Testis (tissue), 2 donors: ENCODE measurements around the gene FARP1.

Source experiments
- POLR2A ChIP-seq: fragments of 450-650 bp; IDR thresholded peaks from one replicate; pipeline ENCODE4 v1.6.1; 2017; ENCODE audit warnings: antibody characterized with exemption, mild to moderate bottlenecking, moderate library complexity
- TF ChIP-seq, protein P1 (sequence below), 3 experiments: fragments of 450-650 bp in 2 of 3; fragments of 200-600 bp in 1 of 3; sonication (generic) in 1 of 3; IDR thresholded peaks; one replicate each; pipeline ENCODE4 v1.5.1; 2016 to 2019; ENCODE audit warnings: antibody characterized with exemption in 3 of 3, mild to moderate bottlenecking in 2 of 3, moderate library complexity in 1 of 3

DNA sequence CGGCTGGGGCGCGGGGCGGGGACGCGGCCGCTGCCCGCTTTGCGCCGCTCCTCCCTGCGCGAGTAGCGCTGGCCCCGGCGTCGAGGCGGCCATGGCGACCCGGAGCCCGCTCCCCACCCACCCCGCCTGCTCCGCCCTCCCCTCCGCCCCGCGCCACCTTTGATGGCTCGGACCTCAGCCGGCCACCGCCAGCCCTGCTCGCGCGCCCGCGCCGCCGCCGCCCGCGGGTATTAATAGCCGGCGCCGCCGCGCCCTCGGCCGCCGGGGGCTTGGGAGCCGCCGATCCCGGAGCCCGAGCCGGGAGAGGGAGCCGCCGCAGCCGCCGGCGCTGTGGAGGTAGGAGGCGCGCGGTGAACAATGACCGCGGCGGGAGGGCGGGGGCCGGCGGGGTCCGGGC, 261 bp downstream of the FARP1 start:
- TF ChIP-seq, protein P1, sequence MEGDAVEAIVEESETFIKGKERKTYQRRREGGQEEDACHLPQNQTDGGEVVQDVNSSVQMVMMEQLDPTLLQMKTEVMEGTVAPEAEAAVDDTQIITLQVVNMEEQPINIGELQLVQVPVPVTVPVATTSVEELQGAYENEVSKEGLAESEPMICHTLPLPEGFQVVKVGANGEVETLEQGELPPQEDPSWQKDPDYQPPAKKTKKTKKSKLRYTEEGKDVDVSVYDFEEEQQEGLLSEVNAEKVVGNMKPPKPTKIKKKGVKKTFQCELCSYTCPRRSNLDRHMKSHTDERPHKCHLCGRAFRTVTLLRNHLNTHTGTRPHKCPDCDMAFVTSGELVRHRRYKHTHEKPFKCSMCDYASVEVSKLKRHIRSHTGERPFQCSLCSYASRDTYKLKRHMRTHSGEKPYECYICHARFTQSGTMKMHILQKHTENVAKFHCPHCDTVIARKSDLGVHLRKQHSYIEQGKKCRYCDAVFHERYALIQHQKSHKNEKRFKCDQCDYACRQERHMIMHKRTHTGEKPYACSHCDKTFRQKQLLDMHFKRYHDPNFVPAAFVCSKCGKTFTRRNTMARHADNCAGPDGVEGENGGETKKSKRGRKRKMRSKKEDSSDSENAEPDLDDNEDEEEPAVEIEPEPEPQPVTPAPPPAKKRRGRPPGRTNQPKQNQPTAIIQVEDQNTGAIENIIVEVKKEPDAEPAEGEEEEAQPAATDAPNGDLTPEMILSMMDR (IDR thresholded peaks at IDR 0.05), result no peak
- TF ChIP-seq POLR2A, result no peak
